Glutamatergic neuron (in vitro differentiated cells): Measurements from ENCODE around the gene CEMIP. TPM values are rescaled to one million over a fixed set of nuclear protein-coding genes. Genes with fewer than 3 reads are reported as not detected.

Experiments used
- DNase-seq: peaks from one replicate; pipeline ENCODE4 v3.0.0; 2022
- H3K27ac Mint-ChIP-seq: one replicate; pipeline ENCODE4 v1.8.0; 2020; ENCODE audit warnings: mild to moderate bottlenecking, mixed read lengths, inconsistent platforms; ENCODE audit not compliant: unreplicated experiment
- H3K27me3 Mint-ChIP-seq: one replicate; pipeline ENCODE4 v1.8.0; 2020; ENCODE audit warnings: mild to moderate bottlenecking, moderate library complexity, mixed read lengths, inconsistent platforms; ENCODE audit not compliant: unreplicated experiment
- H3K36me3 Mint-ChIP-seq: one replicate; pipeline ENCODE4 v1.8.0; 2020; ENCODE audit warnings: mild to moderate bottlenecking, mixed read lengths, inconsistent platforms; ENCODE audit not compliant: unreplicated experiment
- H3K4me1 Mint-ChIP-seq: one replicate; pipeline ENCODE4 v1.8.0; 2020; ENCODE audit warnings: mild to moderate bottlenecking, low read depth, mixed read lengths, inconsistent platforms; ENCODE audit not compliant: unreplicated experiment
- H3K4me3 Mint-ChIP-seq: one replicate; pipeline ENCODE4 v1.8.0; 2020; ENCODE audit warnings: mild to moderate bottlenecking, mixed read lengths, inconsistent platforms; ENCODE audit not compliant: unreplicated experiment
- H3K9me3 Mint-ChIP-seq: one replicate; pipeline ENCODE4 v1.8.0; 2020; ENCODE audit warnings: mild to moderate bottlenecking, moderate library complexity, mixed read lengths, inconsistent platforms; ENCODE audit not compliant: unreplicated experiment
- CTCF ChIP-seq: fragments of 200-600 bp; sonication (generic); IDR thresholded peaks from one replicate; pipeline ENCODE4 v1.5.0; 2021; ENCODE audit not compliant: partially characterized antibody, unreplicated experiment
- total RNA-seq: library from RNA; stranded (reverse); fragmentation: NEBNext Ultra II Directional; extraction: Animal tissue kit (Norgen Biotek cat#: 25700); gene quantifications from one replicate; pipeline ENCODE4 v1.2.1, GENCODE V29; 2021; ENCODE audit not compliant: unreplicated experiment

Gene CEMIP
- total RNA-seq, 1 donor from 2014 or later = 0.25 TPM

- H3K36me3 Mint-ChIP-seq = peaks cover 4% of the 10 kb centered on the region
- peaks cover 4% of the 10 kb centered on the region for H3K27me3 Mint-ChIP-seq
- H3K4me1 Mint-ChIP-seq = peaks cover 30% of the 10 kb centered on the region
- no peak for TF ChIP-seq CTCF
- no peak overlapping the region for H3K27ac Mint-ChIP-seq
- H3K4me3 Mint-ChIP-seq = no peak overlapping the region
- no peak for DNase-seq
- H3K9me3 Mint-ChIP-seq = peaks cover 6% of the 10 kb centered on the region
Observed at GRCh38 chr15:80835336-80835735, 56.2 kb downstream of the CEMIP start.

GRCh38 chr15:80836223-80836622, 57.1 kb downstream of the CEMIP start:
- no peak for DNase-seq
- Mint-ChIP-seq H3K9me3 (peaks cover 6% of the 10 kb centered on the region), H3K27me3 (peaks cover 4% of the 10 kb centered on the region), H3K27ac (peak overlapping the region; percentile 91), H3K4me3 (peak overlapping the region; percentile 67), H3K36me3 (peaks cover 4% of the 10 kb centered on the region), H3K4me1 (peaks cover 30% of the 10 kb centered on the region)
- no peak for TF ChIP-seq CTCF

- Mint-ChIP-seq H3K27me3 (peaks cover 4% of the 10 kb centered on the region), H3K4me1 (peaks cover 27% of the 10 kb centered on the region), H3K4me3 (peak overlapping the region; percentile 31), H3K36me3 (peaks cover 4% of the 10 kb centered on the region), H3K27ac (peak overlapping the region; percentile 91), H3K9me3 (peaks cover 8% of the 10 kb centered on the region)
- no peak for TF ChIP-seq CTCF
- DNase-seq = no peak
Observed at GRCh38 chr15:80837006-80837405, 57.8 kb downstream of the CEMIP start.

- Mint-ChIP-seq H3K36me3 (peaks cover 4% of the 10 kb centered on the region), H3K9me3 (peaks cover 8% of the 10 kb centered on the region), H3K27me3 (peaks cover 4% of the 10 kb centered on the region), H3K4me3 (no peak overlapping the region), H3K4me1 (peaks cover 18% of the 10 kb centered on the region), H3K27ac (no peak overlapping the region)
- no peak for DNase-seq
- no peak for TF ChIP-seq CTCF
Observed at GRCh38 chr15:80838012-80838411, 58.8 kb downstream of the CEMIP start.

GRCh38 chr15:80838666-80839065, 59.5 kb downstream of the CEMIP start:
- H3K9me3 Mint-ChIP-seq = peaks cover 8% of the 10 kb centered on the region
- H3K27ac Mint-ChIP-seq = no peak overlapping the region
- no peak overlapping the region for H3K4me3 Mint-ChIP-seq
- TF ChIP-seq CTCF = no peak
- no peak for DNase-seq
- H3K27me3 Mint-ChIP-seq = peaks cover 4% of the 10 kb centered on the region
- peaks cover 18% of the 10 kb centered on the region for H3K4me1 Mint-ChIP-seq
- peaks cover 4% of the 10 kb centered on the region for H3K36me3 Mint-ChIP-seq
